Liver (tissue), 9 donors: Measurements from ENCODE around the gene BCR. TPM values are rescaled to one million over a fixed set of nuclear protein-coding genes. Genes with fewer than 3 reads are reported as not detected.
A peak's percentile ranks its signal among the peaks of the same experiment; 100 is the strongest.

Source experiments
- DNase-seq: peaks from one replicate; pipeline ENCODE4 v3.0.0-alpha.2; 2017; ENCODE audit warnings: low spot score
- H3K27ac ChIP-seq, 2 donors: one replicate each; pipeline ENCODE4 v1.7.0; 2013; ENCODE audit warnings: inconsistent platforms in 2 of 2, low read length in 2 of 2, control low read depth in 1 of 2, low read depth in 1 of 2, mild to moderate bottlenecking in 1 of 2
- H3K27me3 ChIP-seq, 4 donors: one replicate each; pipeline versions ENCODE4 v1.6.1 to v1.7.0; 2013; ENCODE audit warnings: low read length in 3 of 4, inconsistent platforms in 1 of 4, mild to moderate bottlenecking in 1 of 4, moderate library complexity in 1 of 4; ENCODE audit not compliant: control insufficient read depth in 4 of 4, insufficient read depth in 4 of 4
- H3K36me3 ChIP-seq, 4 donors: one replicate each; pipeline versions ENCODE4 v1.6.1 to v1.7.0; 2013; ENCODE audit warnings: low read length in 3 of 4, mild to moderate bottlenecking in 3 of 4, low read depth in 1 of 4, moderate library complexity in 1 of 4; ENCODE audit not compliant: control insufficient read depth in 4 of 4, insufficient read depth in 3 of 4
- H3K4me1 ChIP-seq, 4 donors: one replicate each; pipeline versions ENCODE4 v1.6.1 to v1.7.0; 2013; ENCODE audit warnings: low read length in 3 of 4, mild to moderate bottlenecking in 3 of 4, moderate library complexity in 1 of 4; ENCODE audit not compliant: control insufficient read depth in 4 of 4, insufficient read depth in 4 of 4
- H3K4me3 ChIP-seq, 3 donors: one replicate each; pipeline versions ENCODE4 v1.6.1 to v1.7.0; 2013; ENCODE audit warnings: low read length in 3 of 3, control low read depth in 1 of 3, low read depth in 1 of 3, mild to moderate bottlenecking in 1 of 3
- H3K9ac ChIP-seq, 2 donors: one replicate each; pipeline ENCODE4 v1.7.0; 2013; ENCODE audit warnings: low read length in 2 of 2, mild to moderate bottlenecking in 2 of 2, moderate library complexity in 2 of 2, control low read depth in 1 of 2, low read depth in 1 of 2
- H3K9me3 ChIP-seq, 4 donors: one replicate each; pipeline versions ENCODE4 v1.6.1 to v1.7.0; 2013; ENCODE audit warnings: low read length in 3 of 4; ENCODE audit not compliant: control insufficient read depth in 4 of 4
- EGR1 ChIP-seq, 2 donors: IDR thresholded peaks; 2 replicates each; pipeline ENCODE4 v1.6.1; 2016 to 2018; ENCODE audit warnings: antibody characterized with exemption in 2 of 2, low read depth in 2 of 2
- NR2F2 ChIP-seq: IDR thresholded peaks from 2 replicates; pipeline ENCODE4 v1.6.1; 2016; ENCODE audit warnings: antibody characterized with exemption
- SP1 ChIP-seq: IDR thresholded peaks from 2 replicates; pipeline ENCODE4 v1.6.1; 2018; ENCODE audit warnings: antibody characterized with exemption, mild to moderate bottlenecking
- TAF1 ChIP-seq: conservative IDR thresholded peaks from 2 replicates; pipeline ENCODE4 v1.6.1; 2016; ENCODE audit warnings: antibody characterized with exemption, mild to moderate bottlenecking
- YY1 ChIP-seq: IDR thresholded peaks from 2 replicates; pipeline ENCODE4 v1.6.1; 2016; ENCODE audit warnings: antibody characterized with exemption, mild to moderate bottlenecking
- WGBS: extraction: QIAGEN DNeasy Blood & Tissue Kit; methylation state at CpG from one replicate; pipeline ENCODE4 v1.1.7; 2013; 5-methylcytosine and 5-hydroxymethylcytosine counted together
- polyA plus RNA-seq, 2 donors: library from polyadenylated mRNA; stranded (reverse) in 1 of 2; unstranded in 1 of 2; fragments of 200-250 nt in 1 of 2; fragments of >200 nt in 1 of 2; fragmentation: Nextera tagmentation in 1 of 2; extraction: Ambion mirVana in 1 of 2; gene quantifications; one replicate each; pipeline versions ENCODE4 v1.2.1 to v1.2.3, GENCODE V29; 2013 to 2015
- total RNA-seq, 2 donors: library from RNA; depleted of rRNA; stranded (reverse); fragments of >200 nt; gene quantifications; one replicate each; pipeline ENCODE4 v1.2.3, GENCODE V29; 2014
- TF ChIP-seq, protein P1 (sequence below): IDR thresholded peaks from 2 replicates; pipeline ENCODE4 v1.6.1; 2016; ENCODE audit warnings: antibody characterized with exemption, mild to moderate bottlenecking
- TF ChIP-seq, protein P2 (sequence below): IDR thresholded peaks from 2 replicates; pipeline ENCODE4 v1.6.1; 2016; ENCODE audit warnings: antibody characterized with exemption
- TF ChIP-seq, protein P3 (sequence below): IDR thresholded peaks from 2 replicates; pipeline ENCODE4 v1.6.1; 2016; ENCODE audit warnings: antibody characterized with exemption
- TF ChIP-seq, protein P4 (sequence below): IDR thresholded peaks from 2 replicates; pipeline ENCODE4 v1.6.1; 2016; ENCODE audit warnings: antibody characterized with exemption
- donor health status: healthy.
- donor health status: healthy.
- donor health status: healthy.
- donor health status: healthy.
- donor health status: healthy.

Gene BCR
- total and polyA plus RNA-seq, 4 donors: 7.4 to 35.6 (median 18.3) TPM

DNA sequence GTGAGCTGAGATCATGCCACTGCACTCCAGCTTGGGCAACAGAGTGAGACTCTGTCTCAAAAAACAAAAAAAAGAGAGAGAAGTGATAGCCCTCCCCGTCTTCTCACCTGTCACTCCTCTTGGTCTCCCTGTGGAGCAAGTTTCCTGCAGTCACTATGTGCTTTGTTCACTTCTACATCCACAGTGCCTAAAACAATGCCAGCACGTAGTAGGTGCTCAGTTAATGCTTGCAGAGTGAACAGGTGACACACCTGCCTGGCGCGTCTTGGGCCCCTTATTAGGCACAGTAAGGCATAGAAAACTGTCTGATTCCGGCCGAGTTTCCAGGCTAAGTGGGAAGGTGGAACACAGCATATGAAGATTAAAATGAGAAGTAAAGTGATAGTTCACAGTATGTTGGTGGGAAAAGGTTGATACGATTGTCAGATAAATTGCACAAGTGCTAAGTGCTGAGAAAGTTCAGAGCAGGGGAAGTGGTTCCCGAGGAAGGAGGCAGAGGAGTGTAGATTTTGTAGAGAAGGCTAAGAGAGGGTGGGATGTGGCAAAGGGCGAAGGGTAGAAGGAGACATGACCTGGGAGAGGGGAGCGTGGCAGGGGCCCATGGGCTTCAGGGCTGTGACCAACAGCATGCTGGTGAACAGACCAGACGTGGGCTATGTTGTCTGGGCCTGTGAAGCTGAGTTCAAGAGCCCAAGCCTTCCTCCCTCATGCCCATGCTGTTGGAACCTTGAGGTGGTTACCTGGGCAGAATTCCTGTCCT, 41.9 kb downstream of the BCR start (continued):
- TF ChIP-seq, protein P1, sequence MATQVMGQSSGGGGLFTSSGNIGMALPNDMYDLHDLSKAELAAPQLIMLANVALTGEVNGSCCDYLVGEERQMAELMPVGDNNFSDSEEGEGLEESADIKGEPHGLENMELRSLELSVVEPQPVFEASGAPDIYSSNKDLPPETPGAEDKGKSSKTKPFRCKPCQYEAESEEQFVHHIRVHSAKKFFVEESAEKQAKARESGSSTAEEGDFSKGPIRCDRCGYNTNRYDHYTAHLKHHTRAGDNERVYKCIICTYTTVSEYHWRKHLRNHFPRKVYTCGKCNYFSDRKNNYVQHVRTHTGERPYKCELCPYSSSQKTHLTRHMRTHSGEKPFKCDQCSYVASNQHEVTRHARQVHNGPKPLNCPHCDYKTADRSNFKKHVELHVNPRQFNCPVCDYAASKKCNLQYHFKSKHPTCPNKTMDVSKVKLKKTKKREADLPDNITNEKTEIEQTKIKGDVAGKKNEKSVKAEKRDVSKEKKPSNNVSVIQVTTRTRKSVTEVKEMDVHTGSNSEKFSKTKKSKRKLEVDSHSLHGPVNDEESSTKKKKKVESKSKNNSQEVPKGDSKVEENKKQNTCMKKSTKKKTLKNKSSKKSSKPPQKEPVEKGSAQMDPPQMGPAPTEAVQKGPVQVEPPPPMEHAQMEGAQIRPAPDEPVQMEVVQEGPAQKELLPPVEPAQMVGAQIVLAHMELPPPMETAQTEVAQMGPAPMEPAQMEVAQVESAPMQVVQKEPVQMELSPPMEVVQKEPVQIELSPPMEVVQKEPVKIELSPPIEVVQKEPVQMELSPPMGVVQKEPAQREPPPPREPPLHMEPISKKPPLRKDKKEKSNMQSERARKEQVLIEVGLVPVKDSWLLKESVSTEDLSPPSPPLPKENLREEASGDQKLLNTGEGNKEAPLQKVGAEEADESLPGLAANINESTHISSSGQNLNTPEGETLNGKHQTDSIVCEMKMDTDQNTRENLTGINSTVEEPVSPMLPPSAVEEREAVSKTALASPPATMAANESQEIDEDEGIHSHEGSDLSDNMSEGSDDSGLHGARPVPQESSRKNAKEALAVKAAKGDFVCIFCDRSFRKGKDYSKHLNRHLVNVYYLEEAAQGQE: no peak
- TF ChIP-seq NR2F2 (no peak), YY1 (no peak), SP1 (no peak), EGR1 (IDR thresholded peaks at IDR 0.05; ENCODE audit: low read depth in 2 of 2) (no peak)
- TF ChIP-seq, protein P2, sequence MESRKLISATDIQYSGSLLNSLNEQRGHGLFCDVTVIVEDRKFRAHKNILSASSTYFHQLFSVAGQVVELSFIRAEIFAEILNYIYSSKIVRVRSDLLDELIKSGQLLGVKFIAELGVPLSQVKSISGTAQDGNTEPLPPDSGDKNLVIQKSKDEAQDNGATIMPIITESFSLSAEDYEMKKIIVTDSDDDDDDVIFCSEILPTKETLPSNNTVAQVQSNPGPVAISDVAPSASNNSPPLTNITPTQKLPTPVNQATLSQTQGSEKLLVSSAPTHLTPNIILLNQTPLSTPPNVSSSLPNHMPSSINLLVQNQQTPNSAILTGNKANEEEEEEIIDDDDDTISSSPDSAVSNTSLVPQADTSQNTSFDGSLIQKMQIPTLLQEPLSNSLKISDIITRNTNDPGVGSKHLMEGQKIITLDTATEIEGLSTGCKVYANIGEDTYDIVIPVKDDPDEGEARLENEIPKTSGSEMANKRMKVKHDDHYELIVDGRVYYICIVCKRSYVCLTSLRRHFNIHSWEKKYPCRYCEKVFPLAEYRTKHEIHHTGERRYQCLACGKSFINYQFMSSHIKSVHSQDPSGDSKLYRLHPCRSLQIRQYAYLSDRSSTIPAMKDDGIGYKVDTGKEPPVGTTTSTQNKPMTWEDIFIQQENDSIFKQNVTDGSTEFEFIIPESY: no peak
- TF ChIP-seq, protein P3, sequence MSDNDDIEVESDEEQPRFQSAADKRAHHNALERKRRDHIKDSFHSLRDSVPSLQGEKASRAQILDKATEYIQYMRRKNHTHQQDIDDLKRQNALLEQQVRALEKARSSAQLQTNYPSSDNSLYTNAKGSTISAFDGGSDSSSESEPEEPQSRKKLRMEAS: no peak

DNA sequence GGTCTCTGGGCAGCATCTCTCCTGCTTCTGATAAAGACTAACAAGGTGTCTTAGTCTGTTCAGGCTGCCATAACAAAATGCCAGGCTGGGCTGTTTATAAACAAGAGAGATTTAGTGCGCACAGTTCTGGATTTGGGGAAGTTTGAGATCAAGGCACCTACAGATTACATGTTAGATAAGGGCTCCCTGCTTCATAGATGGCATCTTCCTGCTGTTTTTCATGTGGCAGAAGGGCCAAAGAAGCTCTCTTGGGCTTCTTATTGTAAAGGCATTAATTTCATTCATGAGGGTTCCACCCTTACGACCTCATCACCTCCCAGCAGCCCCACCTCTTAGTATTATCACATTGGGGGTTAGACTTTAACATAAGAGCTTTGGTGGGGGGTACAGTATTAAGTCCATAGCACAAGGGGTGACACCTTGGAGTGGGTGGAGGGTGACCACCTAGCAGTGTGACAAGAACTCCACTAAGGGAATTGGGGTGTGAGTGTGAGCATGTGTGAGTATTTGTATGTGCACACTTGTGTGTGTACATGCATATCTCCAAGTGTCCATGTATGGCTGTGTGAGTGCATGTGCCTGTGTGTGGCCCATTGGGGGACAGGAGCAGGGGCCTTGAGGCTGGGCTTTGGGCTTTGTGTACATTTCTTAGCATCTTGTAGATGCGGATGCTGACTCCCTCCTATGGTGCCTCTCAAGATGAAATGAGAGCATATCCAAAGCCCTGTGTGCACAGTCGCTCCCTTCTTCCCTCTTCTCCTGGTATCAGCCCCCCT, 42.7 kb downstream of the BCR start:
- peak overlapping the region in 1 of 2 donors; percentile 54 for H3K27ac ChIP-seq
- WGBS: 90% methylated on average over 4 of the region's 4 CpGs

More for the DNA sequence above, 42.7 kb downstream of the BCR start:
- Histone ChIP-seq H3K9me3 (no peaks in the 10 kb centered on the region), H3K9ac (no peak overlapping the region), H3K4me3 (no peak overlapping the region), H3K36me3 (no peaks in the 10 kb centered on the region), H3K27me3 (no peaks in the 10 kb centered on the region), H3K4me1 (peaks cover 29 to 52% (median 40%) of the 10 kb centered on the region in 4 donors)
- TF ChIP-seq, protein P4, sequence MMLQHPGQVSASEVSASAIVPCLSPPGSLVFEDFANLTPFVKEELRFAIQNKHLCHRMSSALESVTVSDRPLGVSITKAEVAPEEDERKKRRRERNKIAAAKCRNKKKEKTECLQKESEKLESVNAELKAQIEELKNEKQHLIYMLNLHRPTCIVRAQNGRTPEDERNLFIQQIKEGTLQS: no peak
- TF ChIP-seq TAF1: no peak
- TF ChIP-seq, protein P2: no peak
- no peak for DNase-seq
